ENCODE measurements around the gene BEND5.

Gene BEND5, protein sequence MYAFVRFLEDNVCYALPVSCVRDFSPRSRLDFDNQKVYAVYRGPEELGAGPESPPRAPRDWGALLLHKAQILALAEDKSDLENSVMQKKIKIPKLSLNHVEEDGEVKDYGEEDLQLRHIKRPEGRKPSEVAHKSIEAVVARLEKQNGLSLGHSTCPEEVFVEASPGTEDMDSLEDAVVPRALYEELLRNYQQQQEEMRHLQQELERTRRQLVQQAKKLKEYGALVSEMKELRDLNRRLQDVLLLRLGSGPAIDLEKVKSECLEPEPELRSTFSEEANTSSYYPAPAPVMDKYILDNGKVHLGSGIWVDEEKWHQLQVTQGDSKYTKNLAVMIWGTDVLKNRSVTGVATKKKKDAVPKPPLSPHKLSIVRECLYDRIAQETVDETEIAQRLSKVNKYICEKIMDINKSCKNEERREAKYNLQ

DNA sequence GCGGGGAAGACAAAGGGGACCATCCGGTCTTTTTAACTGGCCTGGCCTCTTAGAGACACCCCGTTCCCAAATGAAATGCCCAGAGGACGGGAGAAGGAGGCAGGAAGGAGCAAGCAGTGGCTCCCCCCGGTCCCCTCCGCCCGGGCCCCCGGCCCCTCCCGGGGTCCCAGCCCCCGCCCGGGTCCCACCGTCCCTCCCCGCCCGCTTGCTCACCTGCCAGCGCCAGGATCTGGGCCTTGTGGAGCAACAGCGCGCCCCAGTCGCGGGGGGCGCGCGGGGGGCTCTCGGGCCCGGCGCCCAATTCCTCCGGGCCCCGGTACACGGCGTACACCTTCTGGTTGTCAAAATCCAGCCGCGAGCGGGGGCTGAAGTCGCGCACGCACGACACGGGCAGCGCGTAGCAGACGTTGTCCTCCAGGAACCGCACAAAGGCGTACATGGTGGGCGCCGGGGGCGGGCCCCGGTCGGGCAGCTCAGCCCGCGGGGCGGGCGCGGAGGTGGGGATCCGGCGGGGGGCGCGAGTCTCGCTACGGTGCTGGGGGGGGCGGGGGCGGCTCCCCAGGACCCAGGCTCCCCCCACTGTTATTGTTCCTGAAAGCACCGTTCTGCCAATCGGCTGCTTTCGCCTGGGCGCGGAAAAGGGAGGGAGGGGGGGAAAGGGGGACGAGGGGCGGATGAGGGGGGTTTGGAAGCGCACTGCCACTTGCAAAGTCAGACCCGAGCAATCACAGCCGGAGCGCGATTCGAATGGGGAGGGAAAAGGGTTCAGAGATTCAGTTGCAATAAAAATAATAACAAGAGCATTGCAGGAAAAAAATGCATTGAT, at the start of gene BEND5:
TSS of gene BEND5 (minus strand) at position 499 of the 826 bp plus-strand sequence. CDS start at position 439, 60 bp downstream.
- DNase-seq (ENCODE audit: low spot score) = peak; percentile 26

DNA sequence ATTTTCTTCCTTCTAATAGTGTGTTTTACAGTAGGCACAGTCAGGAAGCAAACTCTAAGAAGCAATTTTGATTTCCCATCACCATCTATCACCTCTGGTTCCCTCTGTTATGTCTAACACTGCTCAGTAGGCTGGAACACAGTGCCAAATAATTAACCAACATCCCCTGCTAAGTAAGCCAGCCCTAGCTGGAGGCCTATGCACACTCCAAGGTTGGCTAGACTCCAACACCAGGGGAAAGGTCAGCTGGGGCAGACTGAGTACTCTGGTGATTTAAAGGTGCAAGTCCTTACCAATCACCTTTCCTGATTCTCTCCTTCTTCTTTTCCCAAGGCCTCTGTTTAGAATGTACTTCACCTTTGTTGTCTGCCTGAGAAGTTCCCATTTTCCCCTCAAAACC, 46.5 kb upstream of the BEND5 start:
- no peak for DNase-seq (ENCODE audit: low spot score)

DNA sequence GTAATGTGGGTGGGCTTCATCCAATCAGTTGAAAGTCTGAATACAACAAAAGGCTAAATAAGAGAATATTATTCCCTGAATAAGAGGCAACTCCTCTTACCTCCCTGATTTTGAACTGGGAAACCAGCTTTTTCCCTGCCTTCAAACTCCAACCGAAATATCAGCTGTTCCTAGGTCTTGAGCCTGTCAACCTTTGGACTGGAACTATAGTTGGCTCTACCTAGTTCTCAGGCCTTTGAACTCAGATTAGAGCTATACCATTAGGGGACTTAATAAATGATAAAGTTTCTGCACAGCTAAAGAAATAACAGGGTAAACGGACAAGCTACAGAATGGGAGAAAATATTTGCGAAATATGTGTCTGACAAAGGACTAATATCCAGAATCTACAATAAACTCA, 43.8 kb upstream of the BEND5 start:
- no peak for DNase-seq (ENCODE audit: low spot score)

DNA sequence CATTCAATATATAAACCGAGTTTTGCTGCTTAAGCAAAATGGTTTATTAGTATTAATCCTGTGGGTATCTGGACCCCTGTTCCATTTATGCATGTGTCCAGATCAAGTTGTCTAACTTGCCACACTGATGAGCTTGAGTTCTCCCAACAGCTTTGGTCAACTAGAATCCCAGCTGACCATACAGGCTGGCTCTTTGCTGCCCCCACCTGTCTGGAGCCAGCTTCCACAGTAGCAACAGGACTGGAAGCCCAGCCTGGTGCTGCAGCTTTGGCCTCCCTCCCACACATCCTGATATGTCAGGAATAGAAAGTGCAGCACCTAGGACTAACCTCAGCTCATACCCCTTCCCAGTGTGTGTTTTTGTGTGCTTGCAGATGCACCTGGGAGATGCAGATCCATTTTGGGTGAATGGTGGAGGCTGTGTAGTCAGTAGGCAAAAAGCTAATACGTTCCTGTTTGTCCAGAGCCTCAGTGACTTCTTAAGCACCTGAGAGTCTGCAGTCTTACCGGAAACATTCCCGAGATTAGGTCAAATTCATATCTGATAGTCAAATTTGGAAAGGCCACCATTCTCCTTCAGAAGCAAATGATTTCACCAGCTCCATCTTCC, 40.9 kb upstream of the BEND5 start:
- DNase-seq (ENCODE audit: low spot score) = no peak

DNA sequence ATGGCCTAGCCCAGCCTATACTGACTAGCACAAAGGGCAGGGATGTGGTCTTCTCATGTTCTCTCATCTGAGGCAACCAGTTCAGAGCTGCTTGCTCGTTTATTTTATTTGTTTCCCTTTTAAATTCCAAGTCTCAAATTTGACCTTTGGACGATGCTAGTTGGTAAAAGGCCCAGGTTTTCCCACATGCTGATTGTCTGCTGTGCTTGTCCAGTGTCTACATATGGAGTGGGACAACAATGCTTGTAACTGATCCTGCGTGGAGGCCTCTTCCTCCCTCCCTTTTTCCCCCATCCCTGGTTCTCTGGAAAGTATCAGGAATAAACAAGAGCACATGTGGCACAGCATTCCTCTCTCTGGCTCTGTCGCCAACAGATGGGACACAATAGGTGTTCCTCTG, 34.0 kb upstream of the BEND5 start:
- no peak for DNase-seq (ENCODE audit: low spot score)

DNA sequence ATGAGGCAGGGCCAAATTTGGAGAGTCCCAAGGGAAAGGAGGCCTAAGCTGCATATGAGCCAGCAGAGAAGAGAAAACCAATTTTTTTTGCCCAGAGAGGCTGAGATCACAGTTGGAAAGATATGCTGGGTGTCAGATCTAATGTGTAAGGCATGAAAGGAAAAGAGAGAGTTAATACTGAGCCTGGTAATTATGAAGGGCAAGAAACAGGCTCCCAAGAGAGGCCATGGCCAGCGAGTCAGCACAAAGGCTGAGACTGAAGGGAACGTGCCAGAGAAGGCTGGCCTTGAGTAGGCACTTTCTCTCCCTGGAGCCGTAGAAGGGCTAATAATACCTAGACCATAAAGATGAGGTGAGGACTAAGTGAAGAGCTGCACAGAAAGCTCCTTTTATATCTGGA, 31.8 kb upstream of the BEND5 start:
- no peak for DNase-seq (ENCODE audit: low spot score)

DNA sequence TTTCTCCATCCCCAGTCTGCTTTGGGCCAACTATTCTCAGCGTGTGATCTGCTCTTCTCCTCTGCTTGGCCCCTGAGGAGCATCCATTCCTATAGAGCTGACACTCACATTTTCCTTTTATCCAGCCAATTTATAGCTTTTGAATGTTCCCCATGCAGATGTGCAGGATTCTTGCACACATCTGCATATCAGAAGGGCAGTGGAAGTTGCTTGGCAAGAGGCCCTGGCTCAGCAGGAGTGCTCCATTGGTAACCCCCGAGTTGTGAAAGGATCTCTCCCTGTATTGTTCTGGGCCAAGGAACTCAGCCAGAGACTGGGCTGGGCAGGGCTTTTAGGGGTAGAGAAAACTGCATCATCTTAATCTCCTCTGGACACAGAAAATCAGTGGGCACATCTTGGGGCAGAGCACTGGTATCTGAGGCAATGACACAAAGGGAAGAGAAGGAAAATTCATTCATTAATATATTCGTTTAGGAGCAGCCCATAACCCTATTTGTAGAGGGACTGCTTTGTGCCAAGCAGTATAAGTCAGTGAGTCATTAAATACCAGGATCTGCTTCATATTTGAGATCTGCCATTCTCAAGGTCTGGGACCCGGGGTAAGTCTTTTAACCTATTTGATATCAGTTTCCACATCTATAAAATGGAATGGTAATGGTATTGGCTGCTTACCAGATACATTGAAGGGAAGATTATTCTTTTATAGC, 31.0 kb upstream of the BEND5 start:
- no peak for DNase-seq (ENCODE audit: low spot score)

DNA sequence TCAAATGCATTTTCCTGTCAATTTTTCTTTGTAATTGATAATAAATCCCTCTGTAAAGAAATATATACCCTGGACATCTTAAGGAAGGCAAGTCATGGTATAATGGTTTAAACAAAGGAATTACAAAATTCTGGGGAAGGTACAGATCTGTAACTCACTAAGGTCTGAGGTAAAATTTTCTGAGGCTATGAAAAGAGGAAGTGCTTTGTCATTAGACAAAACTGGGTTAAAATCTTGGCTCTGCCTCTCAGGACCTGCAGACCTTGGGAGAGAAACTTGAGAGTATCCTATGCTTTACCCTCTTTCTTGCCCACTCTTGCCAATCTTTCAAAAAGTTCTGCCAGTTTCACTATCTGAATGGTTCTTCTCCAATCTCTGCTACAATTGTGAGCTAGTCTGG, 26.8 kb upstream of the BEND5 start:
- no peak for DNase-seq (ENCODE audit: low spot score)

DNA sequence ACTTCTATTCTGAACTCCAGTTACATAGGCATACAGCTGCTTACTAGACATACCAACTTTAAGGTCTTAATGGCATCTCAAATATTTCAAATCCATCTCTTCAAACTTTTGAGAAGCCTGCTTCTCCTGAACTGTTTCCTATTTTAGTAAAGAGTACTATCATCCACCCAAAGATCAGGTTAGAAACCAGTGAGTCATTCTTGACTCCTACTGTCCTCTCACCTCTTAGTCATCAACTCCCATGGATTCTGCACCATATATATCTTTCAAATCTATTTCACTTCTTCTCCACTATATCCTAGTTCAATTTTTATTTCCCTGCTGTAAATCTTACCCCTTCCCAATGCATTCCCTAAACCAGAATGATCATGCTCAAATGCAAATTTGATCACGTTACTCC, 18.1 kb upstream of the BEND5 start:
- no peak for DNase-seq (ENCODE audit: low spot score)

DNA sequence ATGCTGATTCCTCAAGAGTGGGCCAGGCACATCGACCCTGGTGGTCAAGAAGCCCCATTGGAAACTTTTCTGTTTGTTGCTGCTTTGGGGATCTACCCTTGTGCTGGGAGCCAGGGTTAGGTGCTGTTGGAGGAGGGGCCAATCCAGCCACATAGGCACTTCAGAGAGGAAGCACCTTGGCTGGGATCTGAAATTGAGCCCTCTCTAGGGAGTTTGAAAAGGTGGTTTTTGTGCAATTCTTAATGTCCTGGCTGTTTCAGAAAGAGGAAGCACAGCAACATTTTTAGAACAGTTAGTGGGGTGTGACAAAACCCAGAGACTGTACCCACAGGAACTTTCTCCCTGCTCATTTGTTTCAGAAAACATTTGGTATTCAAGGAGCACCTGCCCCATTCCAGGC, 17.2 kb upstream of the BEND5 start:
- no peak for DNase-seq (ENCODE audit: low spot score)

DNA sequence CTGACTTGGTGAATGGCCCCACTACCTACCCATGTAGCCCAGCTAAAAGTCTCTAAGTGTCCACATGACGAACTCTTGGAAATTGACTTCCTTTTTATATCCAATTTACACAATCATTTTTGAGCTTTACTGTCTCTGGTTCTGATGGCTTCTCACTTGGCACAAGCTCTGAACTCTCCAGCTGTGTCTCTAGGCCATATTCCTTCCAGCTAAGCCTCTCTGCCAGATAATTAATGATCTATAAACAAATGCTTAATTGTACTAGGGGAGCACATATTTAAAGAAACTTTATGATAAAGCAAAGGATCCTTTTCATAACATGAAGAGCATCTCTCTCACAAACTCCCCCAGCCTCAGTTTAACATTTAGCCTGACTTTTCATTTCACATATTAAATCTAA, 16.3 kb upstream of the BEND5 start:
- no peak for DNase-seq (ENCODE audit: low spot score)

DNA sequence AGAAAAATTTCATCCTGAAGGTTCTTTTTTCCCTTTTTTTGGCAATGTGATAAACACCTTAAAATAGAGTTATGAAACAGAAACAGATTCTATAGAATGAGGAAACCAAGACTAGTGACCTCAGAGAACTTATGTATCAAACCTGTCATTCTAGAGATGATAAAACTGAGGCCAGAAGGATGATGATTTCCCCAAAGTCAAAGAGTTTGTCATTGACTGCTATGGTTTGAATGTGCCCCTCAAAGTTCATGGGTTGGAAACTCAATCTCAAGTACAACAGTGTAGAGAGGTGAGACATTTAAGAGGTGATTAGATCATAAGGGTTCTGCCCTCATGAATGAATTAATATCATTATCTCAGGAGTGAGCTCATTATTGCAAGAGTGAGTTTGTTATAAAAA, 13.7 kb upstream of the BEND5 start:
- DNase-seq (ENCODE audit: low spot score) = no peak

DNA sequence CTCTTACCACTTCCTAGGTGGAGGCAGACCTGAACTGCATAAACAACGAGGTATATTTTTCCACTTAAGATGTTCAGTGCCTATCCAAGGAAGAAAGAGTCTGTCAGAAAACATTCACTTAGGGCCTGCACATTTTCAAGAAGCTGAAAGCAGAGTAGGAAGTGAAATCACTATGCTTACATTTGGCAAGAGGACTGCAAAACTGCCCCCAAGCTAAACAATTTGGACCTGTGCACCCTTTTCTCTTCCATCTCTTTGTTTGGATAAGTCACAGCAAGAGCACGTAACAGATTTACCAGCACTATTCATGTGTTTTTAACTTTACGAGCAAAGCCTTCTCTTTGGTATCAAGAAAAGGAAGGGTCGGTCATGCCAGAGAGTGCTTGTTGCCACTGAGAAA, 13.2 kb upstream of the BEND5 start:
- no peak for DNase-seq (ENCODE audit: low spot score)

DNA sequence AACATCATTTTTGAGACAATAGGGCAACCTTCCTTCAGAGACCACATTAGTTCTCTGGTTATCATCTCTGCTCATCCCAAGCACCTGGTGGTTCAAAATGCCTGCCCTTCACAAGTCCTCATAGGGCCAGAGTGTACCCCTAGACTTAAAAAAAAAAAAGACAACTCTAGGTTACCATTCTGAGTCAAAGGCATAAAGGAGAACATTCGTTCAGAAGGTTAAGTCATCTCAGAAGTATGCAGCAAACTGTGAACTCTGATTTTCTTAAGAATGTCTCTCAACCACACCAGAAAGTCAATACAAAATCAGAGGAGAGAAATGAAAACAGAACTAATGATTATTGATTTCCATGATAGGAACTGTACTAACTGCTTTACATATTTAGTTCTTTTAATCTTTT, 9.2 kb upstream of the BEND5 start:
- no peak for DNase-seq (ENCODE audit: low spot score)

DNA sequence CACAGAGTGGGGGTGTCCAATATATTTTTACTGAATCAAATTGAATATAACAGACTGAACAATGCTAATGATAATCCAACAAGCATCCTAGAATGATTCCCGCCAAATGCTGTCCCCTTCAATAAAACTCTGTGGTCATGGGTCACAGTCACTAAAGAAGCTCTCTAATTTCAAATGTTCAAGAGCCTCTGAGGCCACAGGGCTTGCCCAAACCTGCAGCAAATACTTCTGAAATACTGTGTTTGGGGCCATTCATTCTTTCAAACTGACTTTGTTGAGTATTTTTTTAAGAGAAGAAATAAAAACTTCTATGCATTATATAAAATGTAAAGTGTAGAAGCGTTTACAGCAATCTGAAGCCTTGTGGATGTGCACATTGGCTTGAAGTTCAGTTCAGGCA, 7.6 kb upstream of the BEND5 start:
- DNase-seq (ENCODE audit: low spot score) = no peak

DNA sequence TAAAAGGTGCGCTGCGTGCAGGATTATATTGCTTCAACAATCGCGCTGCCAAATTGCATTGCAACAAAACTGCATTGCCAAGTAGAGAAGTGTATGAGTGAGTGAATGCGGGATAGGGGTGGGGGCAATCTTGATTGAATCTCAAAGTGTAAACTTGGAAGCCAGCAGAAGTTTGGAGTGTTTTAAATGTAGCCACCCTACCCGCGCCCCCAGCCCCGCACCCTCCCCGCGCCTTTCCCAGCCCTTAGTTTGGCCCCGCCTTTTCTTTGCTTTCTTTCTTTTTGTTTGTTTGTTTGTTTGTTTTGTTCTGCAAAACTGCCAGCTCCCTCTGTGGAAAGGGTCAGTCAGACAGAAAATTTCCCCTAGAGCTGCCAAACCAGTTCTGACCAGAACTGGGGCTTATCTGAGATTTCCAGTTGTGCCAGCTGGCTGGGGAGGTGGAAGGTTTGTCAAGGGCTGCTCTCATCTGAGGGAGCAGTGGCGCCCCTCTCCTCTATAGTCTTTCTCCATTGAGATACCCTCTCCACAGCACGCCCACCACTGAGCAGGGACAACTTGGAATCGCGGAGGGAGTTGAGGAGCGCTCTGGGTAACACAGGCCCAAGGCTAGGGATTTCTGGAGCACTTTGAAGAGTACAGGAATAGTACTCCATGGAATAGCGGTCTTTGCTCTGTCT, 666 bp upstream of the BEND5 start:
- DNase-seq (ENCODE audit: low spot score) = no peak

DNA sequence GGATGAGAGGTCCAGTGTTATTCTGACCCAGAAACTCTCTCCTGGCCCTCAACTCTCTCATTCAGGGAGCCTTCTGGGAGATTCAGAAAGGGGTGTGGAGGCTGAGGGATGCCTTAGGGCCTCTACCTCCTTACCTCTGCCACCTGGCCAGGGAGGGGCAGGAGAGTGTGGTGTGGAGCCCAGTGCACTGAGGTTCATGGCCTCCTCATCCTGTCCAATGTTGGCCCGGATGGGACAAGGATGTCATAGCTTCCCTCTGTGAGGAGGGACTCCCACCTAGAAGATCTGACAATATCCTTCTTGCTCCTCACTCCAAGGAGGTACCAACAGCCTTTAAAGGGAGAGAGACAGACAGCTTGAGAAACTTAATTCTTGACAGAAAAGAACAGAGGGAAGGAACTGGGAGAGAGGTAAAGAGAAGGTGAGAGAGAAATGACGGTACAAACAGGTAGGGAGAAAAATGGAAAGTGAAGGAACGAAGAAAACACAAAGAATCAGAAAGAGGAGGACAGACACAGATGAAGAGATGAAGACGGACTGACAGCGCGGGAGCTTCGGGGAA, 779 bp downstream of the BEND5 start:
- no peak for DNase-seq (ENCODE audit: low spot score)

DNA sequence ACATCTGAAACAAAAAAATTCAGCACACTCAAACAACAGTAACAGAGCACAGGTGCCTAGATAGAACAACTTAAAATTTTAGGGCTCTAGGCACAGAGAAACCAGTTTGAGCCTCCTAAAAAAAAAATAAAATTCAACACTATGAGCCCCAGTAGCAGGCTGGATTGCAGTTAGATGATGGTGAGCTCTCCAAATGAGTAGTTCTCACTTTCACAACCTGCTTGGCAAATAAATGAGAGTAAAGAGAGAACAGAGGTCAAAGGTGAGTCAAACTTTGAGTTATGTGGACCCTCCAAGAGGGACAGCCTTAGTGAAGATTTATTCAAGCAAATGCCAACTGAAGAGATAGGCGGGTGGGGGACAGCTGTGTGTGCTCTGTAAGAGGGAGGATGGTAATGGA, 3.6 kb downstream of the BEND5 start:
- no peak for DNase-seq (ENCODE audit: low spot score)

DNA sequence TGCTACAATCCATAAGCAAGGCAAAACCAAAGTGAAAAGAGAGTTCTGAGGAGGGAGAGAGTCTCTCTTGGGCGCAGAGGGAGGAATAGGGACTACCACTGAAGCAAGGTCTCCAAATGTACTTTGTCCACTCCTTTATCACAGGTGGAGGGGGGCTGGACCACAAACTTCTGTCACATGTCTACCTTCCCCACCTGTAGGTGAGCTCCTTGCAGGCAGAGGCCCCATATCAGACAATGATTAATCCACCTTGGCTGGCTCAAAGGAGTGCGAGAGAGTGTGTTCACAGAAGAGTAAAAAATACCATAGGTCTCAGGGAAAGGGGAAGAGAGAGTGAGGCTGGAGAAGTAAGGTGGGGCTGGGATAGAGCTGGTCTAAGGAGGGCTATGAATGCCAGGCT, 4.5 kb downstream of the BEND5 start:
- DNase-seq (ENCODE audit: low spot score) = no peak

DNA sequence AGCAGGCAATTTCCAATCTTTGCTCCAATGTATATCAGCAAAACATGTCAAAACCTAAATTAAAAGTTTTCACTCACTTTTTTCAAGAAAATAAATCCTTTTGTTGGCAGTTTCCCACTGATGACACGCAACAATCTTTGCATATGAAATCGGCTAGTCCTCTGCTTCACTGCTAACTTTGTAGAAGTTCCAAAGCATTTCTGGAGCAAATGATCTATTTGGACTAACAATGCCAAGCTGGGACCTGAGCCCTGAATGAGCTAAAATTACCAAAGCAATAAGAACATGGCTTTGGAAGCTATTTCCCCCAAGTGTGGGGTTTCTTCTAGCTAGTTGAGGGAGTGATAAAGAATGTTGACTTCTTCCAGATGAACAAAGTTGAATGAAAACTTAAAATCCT, 5.1 kb downstream of the BEND5 start:
- no peak for DNase-seq (ENCODE audit: low spot score)

DNA sequence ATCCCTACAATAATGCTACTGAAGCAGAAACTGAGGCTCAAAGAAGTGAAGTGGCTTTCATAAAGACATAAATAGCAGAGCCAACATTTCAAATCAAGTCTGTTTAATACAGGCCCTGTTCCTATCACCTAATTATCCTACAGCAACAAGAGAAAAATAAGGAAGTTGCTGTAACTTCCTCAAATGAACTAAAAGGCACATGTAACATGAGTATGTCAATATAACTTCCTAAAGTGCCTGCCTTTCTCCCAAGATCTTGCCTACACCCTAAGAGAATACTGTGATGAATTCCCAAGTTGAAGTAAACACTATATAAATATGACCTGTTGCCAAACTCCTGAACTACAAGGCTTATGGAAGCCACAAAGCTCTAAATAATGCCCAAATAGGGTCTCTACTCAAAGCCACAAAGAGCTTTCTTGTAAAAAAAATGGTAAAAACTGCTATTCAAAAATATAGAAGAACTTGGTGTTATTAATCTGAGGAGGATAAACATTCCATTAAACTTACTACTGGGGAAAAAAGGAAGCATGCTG, 8.6 kb downstream of the BEND5 start:
- DNase-seq (ENCODE audit: low spot score) = no peak
